Measurements from ENCODE around the gene MUCL3. TPM values are rescaled to one million over a fixed set of nuclear protein-coding genes. Genes with fewer than 3 reads are reported as not detected.

The MUCL3 gene
- total and polyA plus RNA-seq, 8 donors: 0.07 to 4.0 (median 0.15) TPM

DNA sequence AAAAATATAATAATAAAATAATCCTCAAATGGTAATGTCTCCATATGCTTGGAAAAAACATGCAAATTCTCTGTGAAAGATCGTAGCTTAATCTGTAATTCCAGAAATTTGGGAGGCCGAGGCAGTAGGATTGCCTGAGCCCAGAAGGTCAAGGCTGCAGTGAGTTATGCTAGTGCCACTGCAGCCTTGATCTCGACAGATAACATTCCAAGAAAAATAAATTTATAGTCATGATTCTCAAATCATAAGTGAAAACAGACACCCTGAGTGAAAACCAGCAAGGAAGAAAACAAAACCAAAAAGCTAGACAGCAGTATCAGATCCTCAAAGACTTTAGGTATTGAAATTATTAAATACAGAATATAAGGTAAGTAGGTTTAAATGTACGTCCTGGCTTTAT lies 38.9 kb downstream of the MUCL3 start:
- DNase-seq: no peak
- Histone ChIP-seq H3K27me3 (peaks cover 0 to 13% of the 10 kb centered on the region in 2 donors), H3K27ac (no peak overlapping the region), H3K9me3 (no peaks in the 10 kb centered on the region), H3K4me3 (no peak overlapping the region), H3K36me3 (no peaks in the 10 kb centered on the region), H3K4me1 (no peaks in the 10 kb centered on the region)
- intact Hi-C loops (cut with DNase I): no loop called here
- TF ChIP-seq CTCF (IDR thresholded peaks at IDR 0.05): no peak
- ATAC-seq: no peak

DNA sequence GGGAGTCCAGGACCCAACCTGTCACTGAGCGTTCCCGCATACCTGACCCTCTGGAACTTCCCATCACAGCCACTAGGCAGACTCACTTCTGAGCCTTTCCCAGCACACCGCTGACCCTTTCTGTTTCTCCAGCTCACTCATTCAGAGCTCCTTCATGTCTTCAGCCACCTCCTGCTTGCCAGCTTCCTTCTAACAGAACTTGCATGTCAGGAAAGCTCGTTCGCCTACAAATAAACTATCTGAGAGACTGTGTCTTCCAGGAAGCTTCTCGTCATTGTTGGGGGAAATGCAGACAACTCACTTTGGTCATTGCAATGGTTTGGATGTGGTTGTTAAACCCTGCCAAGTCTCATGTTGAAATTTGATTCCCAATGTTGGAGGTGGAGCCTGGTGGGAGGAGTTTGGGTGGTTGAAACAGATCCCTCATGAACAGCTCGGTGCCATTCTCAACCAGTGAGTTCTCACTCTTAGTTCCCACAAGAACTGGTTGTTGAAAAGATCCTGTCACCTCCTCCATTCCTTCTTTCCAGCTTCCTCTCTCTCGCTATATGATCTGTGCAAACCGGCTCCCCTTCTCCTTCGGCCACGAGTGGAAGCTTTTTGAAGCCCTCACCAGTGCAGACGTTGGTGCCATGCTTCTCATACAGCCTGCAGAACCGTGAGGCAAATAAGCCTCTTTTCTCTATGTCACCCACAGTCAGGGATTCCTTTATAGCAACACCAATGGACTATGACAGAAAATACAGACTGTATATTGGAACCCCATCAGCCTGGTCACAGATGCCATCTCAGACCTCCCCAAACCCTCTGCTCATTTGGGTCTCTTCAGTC lies 41.4 kb downstream of the MUCL3 start:
- Histone ChIP-seq H3K36me3 (no peaks in the 10 kb centered on the region), H3K9me3 (no peaks in the 10 kb centered on the region), H3K27me3 (peaks cover 0 to 13% of the 10 kb centered on the region in 2 donors), H3K4me1 (no peaks in the 10 kb centered on the region), H3K27ac (peak overlapping the region; percentile 37 to 50), H3K4me3 (peak overlapping the region in 1 of 2 donors; percentile 11)
- intact Hi-C loops (cut with DNase I): no loop called here
- TF ChIP-seq CTCF (IDR thresholded peaks at IDR 0.05): peak in 1 of 2 donors; percentile 32
- DNase-seq (peak in 3 of 4 donors; percentile 44 to 62 (median 48)), ATAC-seq (peak; percentile 91)

- intact Hi-C loops (cut with DNase I): no loop called here
- TF ChIP-seq CTCF (IDR thresholded peaks at IDR 0.05): no peak
- DNase-seq: no peak
- peak; percentile 29 for ATAC-seq
- no peaks in the 10 kb centered on the region for H3K36me3 ChIP-seq
- peak within 1 kb of the TSS; percentile 37 for H3K27ac ChIP-seq
- H3K27me3 ChIP-seq: peaks cover 0 to 13% of the 10 kb centered on the region in 2 donors
- no peak within 1 kb of the TSS for H3K4me3 ChIP-seq
- no peaks in the 10 kb centered on the region for H3K9me3 ChIP-seq
- H3K4me1 ChIP-seq: no peaks in the 10 kb centered on the region
Observed at GRCh38 chr6:30983439-30983838, 42.7 kb downstream of the MUCL3 start, which contains the start of gene MUC21. Gene MUC21, plus strand, starts transcription at chr6:30983718. Its CDS starts 241 bp downstream, at chr6:30983959.

DNA sequence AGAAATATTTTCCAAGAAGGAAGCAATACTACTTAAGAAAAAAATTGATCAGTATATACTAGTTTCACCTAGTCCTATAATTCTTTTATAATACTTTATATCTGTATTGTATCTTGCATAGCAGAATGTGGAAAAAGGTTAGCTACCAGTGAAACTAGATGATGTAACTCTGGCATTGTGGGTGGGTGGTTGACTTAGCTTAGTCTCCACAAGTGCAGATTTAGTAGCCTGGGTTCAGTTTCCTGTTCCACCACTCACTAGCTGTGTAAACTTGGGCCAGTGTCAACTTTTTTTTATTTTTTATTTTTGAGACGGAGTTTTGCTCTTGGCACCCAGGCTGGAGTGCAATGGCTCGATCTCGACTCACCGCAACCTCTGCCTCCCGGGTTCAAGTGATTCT lies 44.7 kb downstream of the MUCL3 start:
- DNase-seq (no peak), ATAC-seq (peak; percentile 62)
- no peaks in the 10 kb centered on the region for H3K27me3 ChIP-seq
- no peaks in the 10 kb centered on the region for H3K9me3 ChIP-seq
- no peaks in the 10 kb centered on the region for H3K4me1 ChIP-seq
- H3K27ac ChIP-seq: no peak overlapping the region
- intact Hi-C loops (cut with DNase I): no loop called here
- no peaks in the 10 kb centered on the region for H3K36me3 ChIP-seq
- no peak overlapping the region for H3K4me3 ChIP-seq
- TF ChIP-seq CTCF (IDR thresholded peaks at IDR 0.05): no peak

GRCh38 chr6:30987304-30987703 lies 46.5 kb downstream of the MUCL3 start:
- H3K36me3 ChIP-seq: no peaks in the 10 kb centered on the region
- H3K27me3 ChIP-seq: no peaks in the 10 kb centered on the region
- intact Hi-C loops (cut with DNase I): no loop called here
- H3K4me3 ChIP-seq: no peak overlapping the region
- no peaks in the 10 kb centered on the region for H3K9me3 ChIP-seq
- DNase-seq (no peak), ATAC-seq (no peak)
- no peaks in the 10 kb centered on the region for H3K4me1 ChIP-seq
- no peak for TF ChIP-seq CTCF (IDR thresholded peaks at IDR 0.05)
- H3K27ac ChIP-seq: no peak overlapping the region

All from left lung (tissue), 10 donors.